ENCODE measurements around the gene PLCD1. TPM values are rescaled to one million over a fixed set of nuclear protein-coding genes. Genes with fewer than 3 reads are reported as not detected.

The PLCD1 gene
- polyA plus RNA-seq, 6 donors from 2014 or later = 1.9 to 4.1 (median 2.6) TPM; not detected in 1

DNA sequence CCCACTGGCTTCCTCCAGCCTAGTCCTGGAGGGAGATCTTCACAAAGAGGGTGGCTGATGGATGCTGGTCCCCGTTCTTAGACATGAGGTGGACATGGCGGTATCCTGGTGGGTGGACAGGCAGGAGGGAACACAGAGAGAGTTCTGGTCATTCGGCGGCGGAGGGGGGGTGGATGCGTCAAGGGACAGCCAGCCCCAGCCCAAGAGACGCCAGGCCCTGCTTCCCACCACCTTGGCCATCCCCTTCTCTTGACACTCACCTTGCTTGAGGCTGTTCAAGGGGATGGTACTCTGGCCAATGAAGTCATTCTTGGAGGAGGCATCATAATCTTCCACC lies 21.7 kb downstream of the PLCD1 start:
- peaks cover 10 to 23% (median 11%) of the 10 kb centered on the region in 3 donors for H3K4me1 Mint-ChIP-seq
- no peaks in the 10 kb centered on the region for H3K36me3 Mint-ChIP-seq
- H3K27ac Mint-ChIP-seq = no peak overlapping the region
- no peak for DNase-seq
- ATAC-seq (ENCODE audit: low read depth in 2 of 2) = no peak
- H3K9me3 Mint-ChIP-seq = no peaks in the 10 kb centered on the region
- H3K27me3 Mint-ChIP-seq = no peaks in the 10 kb centered on the region
- no peak overlapping the region for H3K4me3 Mint-ChIP-seq

DNA sequence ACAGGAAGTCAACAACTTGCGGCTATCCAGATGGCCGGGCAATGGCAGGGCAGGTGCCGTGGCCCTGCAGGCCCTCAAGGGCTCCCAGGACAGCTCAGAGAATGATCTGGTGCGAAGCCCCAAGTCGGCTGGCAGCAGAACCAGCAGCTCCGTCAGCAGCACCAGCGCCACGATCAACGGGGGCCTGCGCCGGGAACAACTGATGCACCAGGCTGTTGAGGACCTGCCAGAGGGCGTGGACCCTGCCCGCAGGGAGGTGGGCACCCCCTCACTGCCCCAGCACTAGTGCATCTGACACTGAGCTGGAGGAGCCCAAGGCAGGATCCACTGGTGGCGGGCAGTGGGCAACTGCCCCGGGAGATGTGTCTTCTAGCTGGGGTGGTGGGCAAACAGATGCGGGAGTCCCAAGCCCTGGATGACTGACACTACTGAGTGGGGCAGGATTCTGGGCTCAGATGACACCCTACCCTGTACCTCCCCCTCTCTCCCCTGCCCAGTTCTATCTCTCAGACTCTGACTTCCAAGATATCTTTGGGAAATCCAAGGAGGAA lies 22.9 kb downstream of the PLCD1 start:
- Mint-ChIP-seq H3K9me3 (no peaks in the 10 kb centered on the region), H3K4me1 (peaks cover 10 to 24% (median 11%) of the 10 kb centered on the region in 3 donors), H3K36me3 (no peaks in the 10 kb centered on the region), H3K27me3 (no peaks in the 10 kb centered on the region), H3K27ac (no peak overlapping the region), H3K4me3 (no peak overlapping the region)
- DNase-seq (no peak), ATAC-seq (ENCODE audit: low read depth in 2 of 2) (no peak)

DNA sequence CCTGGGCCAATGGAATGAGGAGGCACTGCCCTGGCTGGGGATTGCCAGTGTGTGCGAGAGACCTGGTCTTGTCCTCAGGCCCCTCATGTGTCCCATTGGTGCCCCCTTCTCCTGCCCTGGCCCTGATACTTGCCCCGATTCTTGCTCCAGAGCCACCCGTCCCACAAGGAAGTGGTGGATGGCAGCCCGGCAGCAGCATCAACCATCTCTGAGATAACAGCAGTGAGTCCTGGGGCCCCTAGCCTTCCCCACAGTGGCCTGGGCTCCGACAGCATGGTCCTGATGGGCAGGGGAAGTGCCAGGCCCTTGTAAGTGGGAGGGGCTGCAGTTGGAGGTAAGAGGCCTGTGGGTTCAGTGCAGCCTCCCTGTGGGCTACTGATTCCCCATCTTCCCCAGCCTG lies 23.4 kb downstream of the PLCD1 start:
- no peak for ATAC-seq (ENCODE audit: low read depth in 2 of 2)
- H3K36me3 Mint-ChIP-seq = no peaks in the 10 kb centered on the region
- peak overlapping the region in 1 of 6 donors; percentile 76 for H3K27ac Mint-ChIP-seq
- H3K9me3 Mint-ChIP-seq = no peaks in the 10 kb centered on the region
- peaks cover 10 to 24% (median 11%) of the 10 kb centered on the region in 3 donors for H3K4me1 Mint-ChIP-seq
- H3K27me3 Mint-ChIP-seq = no peaks in the 10 kb centered on the region
- no peak overlapping the region for H3K4me3 Mint-ChIP-seq
- no peak for DNase-seq

DNA sequence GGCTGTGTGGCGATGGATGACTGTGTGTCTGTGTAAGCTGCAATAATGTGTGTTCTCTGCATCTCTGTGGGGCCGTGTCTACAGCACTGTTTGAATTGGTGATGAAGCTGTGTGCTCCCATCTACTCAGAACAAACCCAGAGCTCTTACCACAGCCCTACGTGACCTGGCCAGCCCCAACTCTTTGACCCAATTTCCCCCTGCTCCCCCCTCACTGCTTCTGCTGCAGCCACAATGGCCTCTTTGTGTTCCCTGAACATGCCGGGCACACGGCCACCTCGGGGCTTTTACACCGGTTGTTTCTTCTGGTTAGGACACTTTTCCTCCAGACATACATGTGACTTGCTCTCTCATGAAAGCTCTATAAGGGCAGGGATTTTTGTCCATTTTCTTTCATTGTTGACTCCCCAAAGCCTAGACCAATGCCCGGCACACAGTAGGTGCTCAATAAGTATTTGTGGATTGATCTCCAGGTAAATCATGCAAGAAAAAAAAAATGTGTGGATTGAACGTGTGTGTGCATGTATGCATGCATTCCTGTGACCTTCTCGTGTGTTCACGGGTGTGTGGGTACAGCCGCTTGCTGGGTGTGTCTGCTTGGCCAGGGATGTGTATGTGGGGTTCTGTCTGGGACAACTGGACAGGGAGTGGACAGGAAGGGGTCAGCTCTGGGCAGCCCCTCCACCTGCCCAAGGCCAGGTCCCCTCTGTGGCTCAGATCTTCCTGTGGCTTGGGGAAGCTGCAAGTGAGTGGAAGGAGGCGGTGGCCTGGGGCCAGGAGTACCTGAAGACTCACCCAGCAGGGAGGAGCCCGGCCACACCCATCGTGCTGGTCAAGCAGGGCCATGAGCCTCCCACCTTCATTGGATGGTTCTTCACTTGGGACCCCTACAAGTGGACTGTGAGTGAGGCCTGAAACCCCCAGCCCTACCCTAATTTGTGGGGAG lies 24.1 kb downstream of the PLCD1 start:
- H3K27me3 Mint-ChIP-seq = no peaks in the 10 kb centered on the region
- ATAC-seq (ENCODE audit: low read depth in 2 of 2) (no peak), DNase-seq (no peak)
- H3K4me3 Mint-ChIP-seq = no peak overlapping the region
- peaks cover 10 to 24% (median 11%) of the 10 kb centered on the region in 3 donors for H3K4me1 Mint-ChIP-seq
- no peaks in the 10 kb centered on the region for H3K9me3 Mint-ChIP-seq
- H3K36me3 Mint-ChIP-seq = no peaks in the 10 kb centered on the region
- peak overlapping the region in 1 of 6 donors; percentile 84 for H3K27ac Mint-ChIP-seq

DNA sequence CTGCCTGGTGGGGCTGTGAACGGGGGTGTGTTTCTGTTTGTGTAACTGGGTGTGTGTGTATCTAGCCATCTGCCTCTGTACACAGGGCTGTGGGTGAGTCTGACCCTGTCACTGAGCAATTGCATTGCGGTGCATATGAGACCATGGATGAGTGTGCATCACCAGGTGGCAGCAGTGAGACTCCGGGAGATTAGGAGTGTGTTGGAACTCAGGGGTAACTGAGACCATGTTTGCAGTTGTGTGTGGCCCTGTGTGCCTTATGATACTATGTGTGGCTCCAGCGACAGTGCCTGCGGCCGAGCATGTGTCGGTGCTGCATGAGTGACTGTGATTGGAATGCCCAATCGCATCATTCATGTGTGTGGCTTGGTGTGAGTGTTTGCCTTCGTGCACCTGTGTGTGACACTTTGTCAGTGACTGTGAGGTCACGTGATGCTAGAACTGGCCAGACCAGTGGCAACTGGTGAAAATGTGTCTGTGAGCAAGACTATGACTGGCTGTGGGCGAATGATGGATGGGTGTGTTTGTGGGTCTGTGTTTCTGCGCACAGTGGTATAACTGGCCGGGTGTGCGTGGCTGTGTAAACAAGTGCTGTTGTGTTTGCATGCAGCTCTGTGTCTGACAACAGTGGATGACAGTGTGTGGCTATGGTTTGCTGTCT lies 24.9 kb downstream of the PLCD1 start:
- Mint-ChIP-seq H3K27ac (peak overlapping the region in 2 of 6 donors; percentile 24 to 80), H3K9me3 (no peaks in the 10 kb centered on the region), H3K27me3 (no peaks in the 10 kb centered on the region), H3K36me3 (no peaks in the 10 kb centered on the region), H3K4me3 (no peak overlapping the region), H3K4me1 (peaks cover 11 to 28% (median 13%) of the 10 kb centered on the region in 3 donors)
- DNase-seq (no peak), ATAC-seq (ENCODE audit: low read depth in 2 of 2) (peak; percentile 68 to 69)

DNA sequence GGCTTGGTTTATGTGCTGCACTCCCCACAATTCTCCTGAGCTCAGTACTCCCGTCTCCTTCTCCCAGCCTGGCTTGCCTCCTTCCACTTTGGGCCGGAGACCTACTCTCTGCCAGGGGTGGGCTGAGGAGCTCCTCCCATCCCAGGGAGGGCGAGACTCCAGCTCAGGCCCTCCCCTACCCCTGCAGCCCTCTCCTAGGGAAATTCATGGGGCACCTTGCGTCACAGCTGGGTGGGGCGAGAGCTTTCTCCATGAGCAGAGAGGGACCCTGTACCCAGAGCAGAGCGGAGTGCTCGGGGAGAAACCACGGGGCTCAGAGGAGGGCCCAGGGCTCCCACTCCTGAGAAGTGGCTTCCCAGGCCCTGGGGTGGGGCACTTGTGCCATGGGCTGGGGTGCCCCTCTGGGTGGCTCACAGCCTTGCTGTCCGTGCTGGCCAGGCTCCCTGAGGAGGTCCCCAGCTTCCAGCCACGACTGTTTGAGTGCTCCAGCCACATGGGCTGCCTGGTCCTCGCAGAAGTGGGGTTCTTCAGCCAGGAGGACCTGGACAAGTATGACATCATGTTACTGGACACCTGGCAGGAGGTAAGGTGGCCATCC lies 25.5 kb downstream of the PLCD1 start:
- H3K27ac Mint-ChIP-seq = no peak overlapping the region
- H3K4me3 Mint-ChIP-seq = no peak overlapping the region
- H3K9me3 Mint-ChIP-seq = no peaks in the 10 kb centered on the region
- H3K36me3 Mint-ChIP-seq = no peaks in the 10 kb centered on the region
- H3K27me3 Mint-ChIP-seq = no peaks in the 10 kb centered on the region
- ATAC-seq (ENCODE audit: low read depth in 2 of 2) = no peak
- H3K4me1 Mint-ChIP-seq = peaks cover 16 to 34% (median 20%) of the 10 kb centered on the region in 3 donors
- no peak for DNase-seq

DNA sequence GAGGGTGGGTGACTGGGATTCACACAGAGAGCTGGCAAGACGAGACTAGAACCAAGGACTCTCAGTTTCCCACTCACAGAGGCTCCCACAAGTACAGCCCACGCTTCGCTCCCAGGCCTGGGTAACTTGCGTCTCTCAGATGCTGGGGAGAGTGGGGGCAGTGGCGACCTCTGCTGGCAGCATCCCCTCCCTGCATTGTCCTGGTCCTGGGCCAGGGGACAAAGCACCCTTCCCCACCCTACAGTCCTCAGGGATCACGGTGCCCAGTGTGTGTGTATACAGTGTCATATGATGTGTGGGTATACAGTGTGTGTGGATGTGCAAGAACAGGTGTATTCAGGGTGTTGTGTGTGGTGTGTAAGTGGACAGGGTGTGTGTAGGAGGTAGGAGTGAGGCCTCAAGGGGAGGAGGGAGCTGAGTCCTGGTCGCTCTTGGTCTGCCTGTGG lies 26.0 kb downstream of the PLCD1 start:
- Mint-ChIP-seq H3K4me3 (no peak overlapping the region), H3K36me3 (no peaks in the 10 kb centered on the region)
- peak; percentile 29 to 36 for ATAC-seq (ENCODE audit: low read depth in 2 of 2)

DNA sequence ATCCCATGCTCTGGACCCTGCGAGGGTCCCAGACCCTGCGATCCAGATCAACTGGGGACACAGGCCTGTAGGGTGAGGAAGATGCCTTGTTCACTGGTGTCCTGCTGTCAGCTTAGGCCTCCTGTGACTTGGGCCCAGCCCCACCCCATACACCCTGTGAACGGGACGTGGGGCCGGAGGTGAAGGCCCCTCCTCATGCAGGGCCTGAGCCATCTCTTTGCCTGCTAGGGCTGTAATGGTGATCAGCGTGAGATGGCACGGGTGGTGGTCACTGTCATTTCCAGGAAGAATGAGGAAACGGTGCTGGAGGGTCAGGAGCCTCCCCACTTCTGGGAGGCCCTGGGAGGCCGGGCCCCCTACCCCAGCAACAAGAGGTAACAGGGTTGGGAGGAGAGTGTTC lies 26.5 kb downstream of the PLCD1 start:
- no peak for DNase-seq
- Mint-ChIP-seq H3K36me3 (no peaks in the 10 kb centered on the region), H3K4me1 (peaks cover 25 to 44% (median 29%) of the 10 kb centered on the region in 3 donors), H3K27me3 (no peaks in the 10 kb centered on the region), H3K4me3 (no peak overlapping the region), H3K9me3 (no peaks in the 10 kb centered on the region), H3K27ac (no peak overlapping the region)
- ATAC-seq (ENCODE audit: low read depth in 2 of 2) = no peak

More for the DNA sequence above, 26.0 kb downstream of the PLCD1 start:
- Mint-ChIP-seq H3K4me1 (peaks cover 20 to 40% (median 24%) of the 10 kb centered on the region in 3 donors), H3K27ac (no peak overlapping the region), H3K27me3 (no peaks in the 10 kb centered on the region), H3K9me3 (no peaks in the 10 kb centered on the region)
- DNase-seq = peak; percentile 42

DNA sequence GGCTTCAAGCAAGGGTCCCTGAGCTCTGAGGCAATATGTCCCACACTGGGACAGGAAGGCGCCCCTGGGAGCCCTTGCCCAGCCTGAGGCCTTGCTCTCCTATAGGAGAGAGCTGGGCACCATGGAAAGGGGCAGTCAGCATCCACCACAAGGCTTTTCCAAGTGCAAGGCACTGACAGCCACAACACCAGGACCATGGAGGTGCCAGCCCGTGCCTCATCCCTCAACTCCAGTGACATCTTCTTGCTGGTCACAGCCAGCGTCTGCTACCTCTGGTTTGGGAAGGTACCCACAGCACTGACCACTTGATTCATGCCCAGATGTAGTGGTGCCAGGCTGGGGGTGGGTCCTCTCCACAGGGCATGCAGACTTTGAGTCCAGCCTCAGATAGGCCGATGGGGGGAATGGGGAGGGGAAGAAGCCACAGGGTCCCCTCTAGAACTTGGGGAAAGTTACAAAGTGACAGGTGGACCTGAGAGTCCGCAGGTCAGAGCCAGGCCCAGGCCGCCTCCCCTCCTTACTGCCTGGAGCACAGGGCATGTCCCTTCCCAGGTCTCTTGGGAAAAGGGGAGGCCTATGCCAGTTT lies 27.1 kb downstream of the PLCD1 start:
- H3K36me3 Mint-ChIP-seq = no peaks in the 10 kb centered on the region
- H3K9me3 Mint-ChIP-seq = no peaks in the 10 kb centered on the region
- H3K4me3 Mint-ChIP-seq = no peak overlapping the region
- H3K4me1 Mint-ChIP-seq = peaks cover 28 to 46% (median 29%) of the 10 kb centered on the region in 3 donors
- no peaks in the 10 kb centered on the region for H3K27me3 Mint-ChIP-seq
- DNase-seq = no peak
- no peak for ATAC-seq (ENCODE audit: low read depth in 2 of 2)
- H3K27ac Mint-ChIP-seq = no peak overlapping the region

DNA sequence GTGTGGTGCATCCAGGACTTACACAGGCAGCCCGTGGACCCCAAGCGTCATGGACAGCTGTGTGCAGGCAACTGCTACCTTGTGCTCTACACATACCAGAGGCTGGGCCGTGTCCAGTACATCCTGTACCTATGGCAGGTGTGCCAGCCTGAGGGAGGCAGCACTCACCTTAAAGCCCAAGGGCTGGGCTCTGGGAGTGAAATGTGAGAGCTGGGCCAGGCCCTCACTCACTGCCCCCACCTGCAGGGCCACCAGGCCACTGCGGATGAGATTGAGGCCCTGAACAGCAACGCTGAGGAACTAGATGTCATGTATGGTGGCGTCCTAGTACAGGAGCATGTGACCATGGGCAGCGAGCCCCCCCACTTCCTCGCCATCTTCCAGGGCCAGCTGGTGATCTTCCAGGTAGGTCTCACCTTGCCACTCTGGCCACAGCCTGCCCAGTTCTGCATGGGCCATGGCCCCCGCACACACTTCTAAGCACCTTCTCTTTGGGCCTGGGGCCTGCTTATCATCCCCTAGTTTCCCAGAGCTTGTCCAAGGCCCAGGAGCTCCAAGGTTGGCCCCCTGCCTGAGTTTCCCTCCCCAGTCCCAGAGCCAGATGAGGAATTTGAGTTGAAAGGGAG lies 27.9 kb downstream of the PLCD1 start:
- no peak overlapping the region for H3K27ac Mint-ChIP-seq
- ATAC-seq (ENCODE audit: low read depth in 2 of 2) = no peak
- peaks cover 34 to 52% (median 36%) of the 10 kb centered on the region in 3 donors for H3K4me1 Mint-ChIP-seq
- no peaks in the 10 kb centered on the region for H3K27me3 Mint-ChIP-seq
- no peak overlapping the region for H3K4me3 Mint-ChIP-seq
- H3K9me3 Mint-ChIP-seq = peaks cover 0 to 2% (median 0%) of the 10 kb centered on the region in 7 donors
- DNase-seq = no peak
- H3K36me3 Mint-ChIP-seq = peaks cover 4 to 7% of the 10 kb centered on the region in 2 donors

DNA sequence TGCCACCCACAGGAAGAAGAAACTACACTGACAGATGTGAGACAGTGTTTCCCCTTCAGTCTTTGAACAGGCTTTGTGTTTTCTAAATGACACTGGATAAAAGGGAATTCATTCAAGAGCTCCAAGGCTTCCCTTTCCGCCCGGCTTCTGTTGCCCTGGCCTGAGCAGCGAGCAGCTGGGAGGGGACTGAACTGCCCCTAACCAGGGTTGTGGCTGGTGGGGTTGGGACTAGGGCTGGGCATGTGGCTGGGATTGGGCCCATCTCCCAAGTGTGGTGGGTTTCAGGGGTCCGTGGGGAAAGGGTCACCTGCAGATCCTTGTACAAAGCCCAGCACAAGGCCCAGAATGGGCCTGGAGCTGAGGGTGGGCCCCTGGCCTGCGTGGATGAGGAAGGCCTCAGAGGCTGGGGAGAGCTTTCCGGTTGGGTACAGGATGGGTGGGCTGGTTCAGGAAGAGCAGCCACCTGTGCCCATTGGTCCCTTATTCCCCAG lies 28.4 kb downstream of the PLCD1 start:
- Mint-ChIP-seq H3K27ac (peak overlapping the region in 1 of 6 donors; percentile 32), H3K4me1 (peaks cover 39 to 57% (median 40%) of the 10 kb centered on the region in 3 donors), H3K4me3 (no peak overlapping the region), H3K9me3 (peaks cover 0 to 2% (median 0%) of the 10 kb centered on the region in 7 donors), H3K27me3 (no peaks in the 10 kb centered on the region), H3K36me3 (peaks cover 8 to 10% of the 10 kb centered on the region in 2 donors)
- ATAC-seq (ENCODE audit: low read depth in 2 of 2) = no peak
- no peak for DNase-seq

DNA sequence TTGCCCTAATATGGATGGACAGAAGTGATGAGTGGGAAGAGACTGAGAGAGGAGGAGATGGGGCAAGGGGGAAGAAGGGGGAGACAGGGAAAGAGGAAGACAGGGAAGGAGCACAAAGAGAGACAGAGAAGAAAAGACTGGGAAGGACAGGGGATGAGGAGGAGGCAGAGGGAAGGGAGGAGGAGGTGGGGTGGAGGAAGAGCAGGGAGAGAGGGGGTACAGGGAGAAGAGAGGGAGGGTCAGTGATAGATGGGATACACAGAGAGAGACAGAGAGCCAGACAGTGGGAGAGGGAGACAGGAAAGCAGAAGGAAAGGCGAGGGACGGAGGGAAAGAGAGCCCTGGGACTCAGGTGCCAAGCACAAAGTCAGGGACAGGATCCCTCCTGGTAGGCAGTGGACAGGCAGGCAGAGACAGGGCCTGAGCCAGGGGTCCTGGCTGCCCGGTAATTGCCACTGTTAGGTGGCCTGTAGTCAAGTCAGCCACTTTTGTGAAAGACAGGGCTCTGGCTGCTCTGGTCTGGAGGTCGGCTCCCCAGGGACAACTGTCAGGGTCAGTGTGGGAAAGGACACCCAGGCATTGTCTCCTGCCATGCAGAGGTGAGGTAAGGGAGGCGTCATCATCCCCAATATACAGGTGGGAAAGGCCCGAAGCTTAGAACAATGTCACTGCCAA lies 29.1 kb downstream of the PLCD1 start:
- Mint-ChIP-seq H3K27me3 (no peaks in the 10 kb centered on the region), H3K9me3 (peaks cover 0 to 2% (median 0%) of the 10 kb centered on the region in 7 donors), H3K27ac (peak overlapping the region in 3 of 6 donors; percentile 26 to 95 (median 32)), H3K4me3 (peak overlapping the region in 4 of 8 donors; percentile 23 to 81 (median 36)), H3K36me3 (peaks cover 8 to 10% of the 10 kb centered on the region in 2 donors), H3K4me1 (peaks cover 44 to 62% (median 46%) of the 10 kb centered on the region in 3 donors)
- no peak for DNase-seq
- no peak for ATAC-seq (ENCODE audit: low read depth in 2 of 2)
